Parathyroid adenoma (tissue), 2 donors: ENCODE results near the gene PPP1R9B.

Experiments
- H2AFZ ChIP-seq: fragments of 300-600 bp; sonication (generic); one replicate; pipeline ENCODE4 v1.7.0; 2017; ENCODE audit warnings: antibody characterized with exemption, mild to moderate bottlenecking
- H3K27ac ChIP-seq: fragments of 300-600 bp; sonication (generic); one replicate; pipeline ENCODE4 v1.7.0; 2017
- H3K27me3 ChIP-seq: fragments of 300-600 bp; sonication (generic); one replicate; pipeline ENCODE4 v1.7.0; 2017; ENCODE audit warnings: low read length; ENCODE audit not compliant: control insufficient read depth, insufficient read depth
- H3K36me3 ChIP-seq: fragments of 300-600 bp; sonication (generic); one replicate; pipeline ENCODE4 v1.7.0; 2017; ENCODE audit warnings: low read length; ENCODE audit not compliant: control insufficient read depth, insufficient read depth
- H3K4me1 ChIP-seq: fragments of 300-600 bp; sonication (generic); one replicate; pipeline ENCODE4 v1.7.0; 2017; ENCODE audit warnings: control low read depth
- H3K4me2 ChIP-seq: fragments of 300-600 bp; sonication (generic); one replicate; pipeline ENCODE4 v1.7.0; 2017; ENCODE audit warnings: low read length
- H3K4me3 ChIP-seq: fragments of 300-600 bp; sonication (generic); one replicate; pipeline ENCODE4 v1.7.0; 2017; ENCODE audit warnings: low read depth, low read length
- H3K79me2 ChIP-seq: fragments of 300-600 bp; sonication (generic); one replicate; pipeline ENCODE4 v1.7.0; 2017; ENCODE audit warnings: control low read depth
- H3K9ac ChIP-seq: fragments of 300-600 bp; sonication (generic); one replicate; pipeline ENCODE4 v1.7.0; 2017; ENCODE audit warnings: mild to moderate bottlenecking
- H3K9me3 ChIP-seq: fragments of 300-600 bp; sonication (generic); one replicate; pipeline ENCODE4 v1.7.0; 2017; ENCODE audit warnings: low read length; ENCODE audit not compliant: control insufficient read depth
- CTCF ChIP-seq: fragments of 300-600 bp; sonication (generic); IDR thresholded peaks from one replicate; pipeline ENCODE4 v1.7.0; 2017; ENCODE audit warnings: antibody characterized with exemption, mild to moderate bottlenecking
- donor health status: primary hyperparathyroidism.

The PPP1R9B gene

GRCh38 chr17:50125420-50125997, 25.0 kb downstream of the PPP1R9B start:
- Histone ChIP-seq H3K9me3 (no peaks in the 10 kb centered on the region), H3K27ac (no peak overlapping the region), H3K79me2 (no peaks in the 10 kb centered on the region), H3K36me3 (no peaks in the 10 kb centered on the region), H3K27me3 (no peaks in the 10 kb centered on the region), H3K4me1 (no peaks in the 10 kb centered on the region), H3K4me2 (no peak overlapping the region), H3K4me3 (no peak overlapping the region), H2AFZ (no peak overlapping the region), H3K9ac (no peak overlapping the region)
- TF ChIP-seq CTCF: no peak

GRCh38 chr17:50123649-50124349, 26.7 kb downstream of the PPP1R9B start:
- no peaks in the 10 kb centered on the region for H3K27me3 ChIP-seq
- H3K9ac ChIP-seq: no peak overlapping the region
- H3K27ac ChIP-seq: no peak overlapping the region
- no peaks in the 10 kb centered on the region for H3K4me1 ChIP-seq
- no peaks in the 10 kb centered on the region for H3K36me3 ChIP-seq
- no peak for TF ChIP-seq CTCF
- H3K4me2 ChIP-seq: peak overlapping the region; percentile 4
- no peak overlapping the region for H3K4me3 ChIP-seq
- no peaks in the 10 kb centered on the region for H3K9me3 ChIP-seq
- H2AFZ ChIP-seq: peak overlapping the region; percentile 65
- no peaks in the 10 kb centered on the region for H3K79me2 ChIP-seq

- Histone ChIP-seq H3K36me3 (no peaks in the 10 kb centered on the region), H2AFZ (no peak overlapping the region), H3K4me2 (no peak overlapping the region), H3K4me3 (no peak overlapping the region), H3K9me3 (no peaks in the 10 kb centered on the region), H3K27ac (no peak overlapping the region), H3K79me2 (no peaks in the 10 kb centered on the region), H3K4me1 (no peaks in the 10 kb centered on the region), H3K9ac (no peak overlapping the region), H3K27me3 (no peaks in the 10 kb centered on the region)
- TF ChIP-seq CTCF: no peak
Measured at GRCh38 chr17:50122945-50123344, 27.5 kb downstream of the PPP1R9B start.

- no peak overlapping the region for H3K4me2 ChIP-seq
- no peaks in the 10 kb centered on the region for H3K9me3 ChIP-seq
- H3K79me2 ChIP-seq: no peaks in the 10 kb centered on the region
- H2AFZ ChIP-seq: no peak overlapping the region
- H3K27me3 ChIP-seq: no peaks in the 10 kb centered on the region
- no peak for TF ChIP-seq CTCF
- H3K36me3 ChIP-seq: no peaks in the 10 kb centered on the region
- H3K4me3 ChIP-seq: no peak overlapping the region
- no peak overlapping the region for H3K27ac ChIP-seq
- no peak overlapping the region for H3K9ac ChIP-seq
- H3K4me1 ChIP-seq: no peaks in the 10 kb centered on the region
Measured at GRCh38 chr17:50120475-50121253, 29.8 kb downstream of the PPP1R9B start.
